GM23248 (cell line): ENCODE measurements around the gene SLC12A4. TPM values are rescaled to one million over a fixed set of nuclear protein-coding genes. Genes with fewer than 3 reads are reported as not detected.
"Not testable (repeated sequence)": the region's sequence is repeated elsewhere in the genome, so short reads cannot be mapped to it uniquely, and the experiment has no call there.

Experiments
- DNase-seq: peaks from one replicate; pipeline ENCODE4 v3.0.0-alpha.2; 2015
- H2AFZ ChIP-seq: fragments of 200-600 bp; sonication (generic); 2 replicates; pipeline ENCODE4 v1.6.1; 2016; ENCODE audit warnings: antibody characterized with exemption
- H3F3A ChIP-seq: fragments of 200-600 bp; sonication (generic); 2 replicates; pipeline ENCODE4 v1.6.1; 2016; ENCODE audit warnings: mild to moderate bottlenecking, antibody characterized with exemption, mixed run types; ENCODE audit not compliant: insufficient read depth
- H3K27ac ChIP-seq: fragments of 200-600 bp; sonication (generic); 2 replicates; pipeline ENCODE4 v1.5.1; 2016; ENCODE audit warnings: mild to moderate bottlenecking
- H3K27me3 ChIP-seq: fragments of 200-600 bp; sonication (generic); replicated peaks from 2 replicates; pipeline ENCODE4 v1.6.1; 2016; ENCODE audit warnings: mild to moderate bottlenecking; ENCODE audit not compliant: insufficient read depth
- H3K36me3 ChIP-seq: fragments of 200-600 bp; sonication (generic); 2 replicates; pipeline ENCODE4 v1.6.1; 2016; ENCODE audit warnings: low read depth, mild to moderate bottlenecking
- H3K4me1 ChIP-seq: fragments of 200-600 bp; sonication (generic); 2 replicates; pipeline ENCODE4 v1.6.1; 2016; ENCODE audit warnings: mild to moderate bottlenecking; ENCODE audit not compliant: insufficient read depth
- H3K4me2 ChIP-seq: fragments of 200-600 bp; sonication (generic); one replicate; pipeline ENCODE4 v1.6.1; 2016; ENCODE audit warnings: mild to moderate bottlenecking; ENCODE audit not compliant: unreplicated experiment
- H3K4me3 ChIP-seq: fragments of 200-600 bp; sonication (generic); 2 replicates; pipeline ENCODE4 v1.5.1; 2016; ENCODE audit warnings: mild to moderate bottlenecking
- H3K79me2 ChIP-seq: fragments of 200-600 bp; sonication (generic); 2 replicates; pipeline ENCODE4 v1.6.1; 2016; ENCODE audit warnings: mild to moderate bottlenecking; ENCODE audit not compliant: insufficient read depth
- H3K9ac ChIP-seq: fragments of 200-600 bp; sonication (generic); 2 replicates; pipeline ENCODE4 v1.6.1; 2016; ENCODE audit warnings: mild to moderate bottlenecking
- H3K9me2 ChIP-seq: fragments of 200-600 bp; sonication (generic); 2 replicates; pipeline ENCODE4 v1.6.1; 2016; ENCODE audit warnings: mixed run types, mild to moderate bottlenecking, moderate library complexity; ENCODE audit not compliant: insufficient read depth
- H3K9me3 ChIP-seq: fragments of 200-600 bp; sonication (generic); one replicate; pipeline ENCODE4 v1.6.1; 2017; ENCODE audit warnings: low read depth
- H4K20me1 ChIP-seq: fragments of 200-600 bp; sonication (generic); 2 replicates; pipeline ENCODE4 v1.6.0; 2016; ENCODE audit not compliant: insufficient read depth
- EZH2 ChIP-seq: fragments of 200-600 bp; sonication (generic); IDR thresholded peaks from 2 replicates; pipeline ENCODE4 v1.6.1; 2018; ENCODE audit warnings: antibody characterized with exemption, mild to moderate bottlenecking; ENCODE audit not compliant: insufficient read depth, poor library complexity, severe bottlenecking
- EZH2phosphoT487 ChIP-seq: fragments of 200-600 bp; sonication (generic); IDR thresholded peaks from 2 replicates; pipeline ENCODE4 v1.6.1; 2018; ENCODE audit warnings: antibody characterized with exemption, moderate library complexity, mild to moderate bottlenecking, low read depth; ENCODE audit not compliant: insufficient read depth
- WGBS, 2 experiments: methylation state at CpG; one replicate each; pipeline ENCODE4 v1.1.6; 2015 to 2017; ENCODE audit warnings: low lambda C conversion rate in 2 of 2, low coverage in 1 of 2; ENCODE audit errors: missing lambda C conversion rate in 2 of 2; 5-methylcytosine and 5-hydroxymethylcytosine counted together
- in situ Hi-C: fragments of 300-500 bp; cut with MboI; formaldehyde crosslinking; loops from 2 replicates; pipeline ENCODE4 v1.15.0; 2020
- polyA plus RNA-seq: library from polyadenylated mRNA; unstranded; fragments of >200 nt; fragmentation: Nextera tagmentation; extraction: Ambion mirVana; gene quantifications from 2 replicates; pipeline ENCODE4 v1.2.1, GENCODE V29; 2016
- total RNA-seq: library from RNA; depleted of rRNA; stranded (reverse); fragments of >200 nt; shearing (Covaris generic); gene quantifications from 2 replicates; pipeline ENCODE4 v1.2.3, GENCODE V29; 2014

SLC12A4 gene
- total and polyA plus RNA-seq, 2 experiments from 2014 or later = 63.0 to 101 TPM

DNA sequence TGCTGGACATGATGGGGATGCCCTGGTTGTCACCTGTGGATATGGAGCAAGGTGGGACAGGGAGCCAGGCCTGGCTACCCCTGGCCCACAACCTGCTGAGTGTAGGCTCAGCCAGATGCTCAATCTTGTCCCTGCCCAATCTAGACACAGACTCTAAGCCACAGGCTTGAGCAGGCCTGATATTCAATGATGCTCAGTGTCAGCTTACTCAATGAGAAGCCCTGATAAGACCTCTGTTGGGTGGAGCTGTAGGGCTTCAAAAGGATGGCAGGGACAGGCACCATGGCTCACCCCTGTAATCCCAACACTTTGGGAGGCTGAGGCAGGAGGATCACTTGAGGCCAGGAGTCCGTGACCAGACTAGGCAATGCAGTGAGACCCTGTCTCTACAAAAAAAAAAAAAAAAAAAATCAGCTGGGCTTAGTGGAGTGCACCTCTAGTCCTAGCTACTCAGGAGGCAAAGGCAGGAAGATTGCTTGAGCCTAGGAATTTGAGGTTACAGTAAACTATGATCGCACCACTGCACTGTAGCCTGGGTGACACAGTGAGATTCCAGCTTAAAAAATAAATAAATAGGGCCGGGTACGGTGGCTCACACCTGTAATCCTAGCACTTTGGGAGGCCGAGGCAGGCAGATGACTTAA is 27.9 kb downstream of the SLC12A4 start:
- H3F3A ChIP-seq = peaks cover 29% of the 10 kb centered on the region
- H3K27ac ChIP-seq = no peak overlapping the region
- peaks cover 18% of the 10 kb centered on the region; the same call in 1 of the 2 replicates for H3K36me3 ChIP-seq
- H3K79me2 ChIP-seq = 0 out of 2 replicates have a peak, but pooled peaks cover 3% of the 10 kb centered on the region
- no peak overlapping the region for H3K4me3 ChIP-seq
- 92 to 97% methylated on average over 5 of the region's 5 CpGs for WGBS, 2 experiments
- no peaks in the 10 kb centered on the region for H3K9me2 ChIP-seq
- in situ Hi-C loops = no loop called here
- H2AFZ ChIP-seq = no peak overlapping the region
- H3K27me3 ChIP-seq = no peaks in the 10 kb centered on the region
- no peak overlapping the region for H3K9ac ChIP-seq
- H3K9me3 ChIP-seq = no peaks in the 10 kb centered on the region
- H3K4me2 ChIP-seq = no peak overlapping the region
- no peak for TF ChIP-seq EZH2
- TF ChIP-seq EZH2phosphoT487 = no peak
- no peaks in the 10 kb centered on the region for H4K20me1 ChIP-seq
- H3K4me1 ChIP-seq = peaks cover 7% of the 10 kb centered on the region
- DNase-seq = no peak

- no peak overlapping the region for H3K27ac ChIP-seq
- 0 out of 2 replicates have a peak, but pooled peaks cover 3% of the 10 kb centered on the region for H3K79me2 ChIP-seq
- H3K4me2 ChIP-seq = no peak overlapping the region
- peaks cover 13% of the 10 kb centered on the region for H3K4me1 ChIP-seq
- H3F3A ChIP-seq = peaks cover 29% of the 10 kb centered on the region
- no peaks in the 10 kb centered on the region for H3K27me3 ChIP-seq
- DNase-seq = no peak
- in situ Hi-C loops = no loop called here
- no peaks in the 10 kb centered on the region for H4K20me1 ChIP-seq
- H2AFZ ChIP-seq = no peak overlapping the region
- WGBS, 2 experiments = 79 to 81% methylated on average over 28 to 33 of the region's 33 CpGs
- no peak overlapping the region for H3K4me3 ChIP-seq
- H3K9me3 ChIP-seq = no peaks in the 10 kb centered on the region
- H3K36me3 ChIP-seq = peaks cover 14% of the 10 kb centered on the region; the same call in 1 of the 2 replicates
- H3K9ac ChIP-seq = no peak overlapping the region
- no peaks in the 10 kb centered on the region for H3K9me2 ChIP-seq
- TF ChIP-seq EZH2 (no peak), EZH2phosphoT487 (no peak)
Observed at GRCh38 chr16:67939507-67940445, 28.7 kb downstream of the SLC12A4 start.

GRCh38 chr16:67937713-67938112 is 30.7 kb downstream of the SLC12A4 start:
- in situ Hi-C loops, H3K36me3 ChIP-seq, H4K20me1 ChIP-seq, H3K9me3 ChIP-seq, H3K27me3 ChIP-seq, H3K79me2 ChIP-seq, DNase-seq, H2AFZ ChIP-seq, H3K4me2 ChIP-seq, H3K9me2 ChIP-seq: not testable (repeated sequence)
- Histone ChIP-seq H3K27ac (peak overlapping the region; percentile 79; the same call in 1 of the 2 replicates), H3K4me3 (0 out of 2 replicates have a peak overlapping the region, but pooled peaks have one; percentile 92), H3K9ac (0 out of 2 replicates have a peak overlapping the region, but pooled peaks have one; percentile 92), H3K4me1 (peaks cover 15% of the 10 kb centered on the region), H3F3A (peaks cover 29% of the 10 kb centered on the region)
- 98 to 100% methylated on average over 5 of the region's 5 CpGs for WGBS, 2 experiments

GRCh38 chr16:67936880-67937605 is 31.4 kb downstream of the SLC12A4 start:
- Histone ChIP-seq H3K9me3 (no peaks in the 10 kb centered on the region), H3K4me1 (peaks cover 15% of the 10 kb centered on the region), H3K27me3 (no peaks in the 10 kb centered on the region), H4K20me1 (no peaks in the 10 kb centered on the region), H3K9me2 (no peaks in the 10 kb centered on the region), H3K36me3 (peaks cover 9% of the 10 kb centered on the region; the same call in 1 of the 2 replicates), H3K9ac (peak overlapping the region; percentile 92), H3K27ac (peak overlapping the region; percentile 79), H2AFZ (peak overlapping the region; percentile 69), H3F3A (peaks cover 29% of the 10 kb centered on the region), H3K79me2 (0 out of 2 replicates have a peak, but pooled peaks cover 3% of the 10 kb centered on the region), H3K4me3 (peak overlapping the region; percentile 92), H3K4me2 (peak overlapping the region; percentile 91)
- no peak for TF ChIP-seq EZH2phosphoT487
- TF ChIP-seq EZH2 = no peak
- peak; percentile 91 for DNase-seq
- WGBS, 2 experiments = 52 to 54% methylated on average over 6 of the region's 6 CpGs
- in situ Hi-C loops = no loop called here
